GM18861 (cell line): ENCODE data around the gene HMGXB3.
"Not testable (repeated sequence)": the region's sequence is repeated elsewhere in the genome, so short reads cannot be mapped to it uniquely, and the experiment has no call there.

Source experiments
- ATAC-seq: cut with Tn5 transposase; IDR thresholded peaks from one replicate; pipeline ENCODE4 v1.9.1; 2021; ENCODE audit not compliant: unreplicated experiment

The HMGXB3 gene

GRCh38 chr5:150081541-150082283, 81.2 kb downstream of the HMGXB3 start:
- peak; percentile 87 for ATAC-seq

- no peak for ATAC-seq
Observed at GRCh38 chr5:150082374-150082773, 81.8 kb downstream of the HMGXB3 start.

GRCh38 chr5:150082889-150083288, 82.3 kb downstream of the HMGXB3 start:
- no peak for ATAC-seq

- ATAC-seq, result not testable (repeated sequence)
Observed at GRCh38 chr5:150084754-150085153, 84.2 kb downstream of the HMGXB3 start.

- no peak for ATAC-seq
Observed at GRCh38 chr5:150085191-150085912, 84.8 kb downstream of the HMGXB3 start.

- no peak for ATAC-seq
Observed at GRCh38 chr5:150085950-150086715, 85.6 kb downstream of the HMGXB3 start, which contains the start of gene CSF1R. Gene CSF1R, minus strand, starts transcription at chr5:150086554. Its CDS starts 127 bp downstream, at chr5:150086427.

GRCh38 chr5:150092159-150092787, 91.7 kb downstream of the HMGXB3 start:
- no peak for ATAC-seq

GRCh38 chr5:150097152-150097551, 96.6 kb downstream of the HMGXB3 start:
- ATAC-seq, result no peak

- ATAC-seq, result no peak
Observed at GRCh38 chr5:150101023-150101422, 100.5 kb downstream of the HMGXB3 start.
